KMS-11 (cell line): Measurements from ENCODE around the gene SLC2A4RG.

Experiments used
- H2AFZ ChIP-seq: fragments of 200-600 bp; sonication (generic); 2 replicates; pipeline ENCODE4 v1.6.1; 2016; ENCODE audit warnings: antibody characterized with exemption, mixed run types, low read depth
- H3K27ac ChIP-seq: fragments of 200-600 bp; sonication (generic); 2 replicates; pipeline ENCODE4 v1.6.1; 2016; ENCODE audit warnings: mild to moderate bottlenecking, mixed run types
- H3K27me3 ChIP-seq: fragments of 200-600 bp; sonication (generic); 2 replicates; pipeline ENCODE4 v1.6.1; 2017; ENCODE audit warnings: mild to moderate bottlenecking, low read depth, mixed run types, moderate library complexity; ENCODE audit not compliant: insufficient read depth
- H3K36me3 ChIP-seq: fragments of 200-600 bp; sonication (generic); 2 replicates; pipeline ENCODE4 v1.6.1; 2017; ENCODE audit warnings: mild to moderate bottlenecking, mixed run types; ENCODE audit not compliant: insufficient read depth
- H3K4me1 ChIP-seq: fragments of 200-600 bp; sonication (generic); 2 replicates; pipeline ENCODE4 v1.6.1; 2016; ENCODE audit warnings: mild to moderate bottlenecking, low read depth, mixed run types; ENCODE audit not compliant: poor library complexity, severe bottlenecking
- H3K4me2 ChIP-seq: fragments of 200-600 bp; sonication (generic); 2 replicates; pipeline ENCODE4 v1.7.0; 2016; ENCODE audit warnings: mild to moderate bottlenecking, mixed run types
- H3K4me3 ChIP-seq: fragments of 200-600 bp; sonication (generic); IDR thresholded peaks from 2 replicates; pipeline ENCODE4 v1.6.1; 2017; ENCODE audit warnings: low read depth, low read length, mixed read lengths; ENCODE audit not compliant: insufficient read depth
- H3K79me2 ChIP-seq: fragments of 200-600 bp; sonication (generic); 2 replicates; pipeline ENCODE4 v1.6.1; 2016; ENCODE audit warnings: low read depth, mixed run types; ENCODE audit not compliant: insufficient read depth
- H3K9ac ChIP-seq: fragments of 200-600 bp; sonication (generic); 2 replicates; pipeline ENCODE4 v1.6.1; 2016; ENCODE audit warnings: mild to moderate bottlenecking, mixed run types
- H4K20me1 ChIP-seq: fragments of 200-600 bp; sonication (generic); 2 replicates; pipeline ENCODE4 v1.6.1; 2016; ENCODE audit warnings: mild to moderate bottlenecking, mixed run types; ENCODE audit not compliant: insufficient read depth
- CTCF ChIP-seq: fragments of 200-600 bp; sonication (generic); conservative IDR thresholded peaks from 2 replicates; pipeline ENCODE4 v1.6.1; 2017; ENCODE audit warnings: low read depth, mild to moderate bottlenecking, antibody characterized with exemption, low read length, moderate library complexity, mixed read lengths

SLC2A4RG gene

GRCh38 chr20:63758152-63758551 is 18.6 kb downstream of the SLC2A4RG start:
- Histone ChIP-seq H3K4me3 (no peak overlapping the region), H3K27ac (no peak overlapping the region), H3K4me2 (no peak overlapping the region), H3K9ac (no peak overlapping the region), H4K20me1 (no peaks in the 10 kb centered on the region), H2AFZ (no peak overlapping the region), H3K4me1 (no peaks in the 10 kb centered on the region), H3K79me2 (no peaks in the 10 kb centered on the region), H3K27me3 (peaks cover 92% of the 10 kb centered on the region), H3K36me3 (no peaks in the 10 kb centered on the region)
- TF ChIP-seq CTCF = no peak

DNA sequence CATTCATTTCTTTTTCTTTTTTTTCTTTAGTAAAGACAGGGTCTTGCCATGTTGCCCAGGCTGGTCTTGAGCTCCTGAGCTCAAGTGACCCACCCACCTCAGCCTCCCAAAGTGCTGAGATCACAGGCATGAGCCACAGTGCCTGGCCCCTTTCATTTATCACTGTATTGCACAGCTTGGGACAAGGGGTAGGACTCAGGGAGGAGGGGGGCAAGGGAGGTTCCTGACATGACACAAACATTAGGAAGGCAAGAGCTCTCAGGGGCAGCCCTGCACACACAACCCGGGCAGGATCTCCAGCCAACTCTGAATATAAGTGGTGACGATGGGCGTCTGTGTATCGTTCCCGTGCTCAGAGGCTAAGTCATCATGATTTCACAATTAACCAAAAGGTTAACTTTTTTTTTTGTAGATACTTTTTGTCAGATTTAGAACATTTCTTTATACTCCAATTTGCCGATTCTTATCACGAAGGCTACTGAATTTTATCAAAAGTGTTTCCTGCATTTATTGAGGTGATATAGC is 19.9 kb downstream of the SLC2A4RG start:
- no peaks in the 10 kb centered on the region for H3K4me1 ChIP-seq
- TF ChIP-seq CTCF = no peak

DNA sequence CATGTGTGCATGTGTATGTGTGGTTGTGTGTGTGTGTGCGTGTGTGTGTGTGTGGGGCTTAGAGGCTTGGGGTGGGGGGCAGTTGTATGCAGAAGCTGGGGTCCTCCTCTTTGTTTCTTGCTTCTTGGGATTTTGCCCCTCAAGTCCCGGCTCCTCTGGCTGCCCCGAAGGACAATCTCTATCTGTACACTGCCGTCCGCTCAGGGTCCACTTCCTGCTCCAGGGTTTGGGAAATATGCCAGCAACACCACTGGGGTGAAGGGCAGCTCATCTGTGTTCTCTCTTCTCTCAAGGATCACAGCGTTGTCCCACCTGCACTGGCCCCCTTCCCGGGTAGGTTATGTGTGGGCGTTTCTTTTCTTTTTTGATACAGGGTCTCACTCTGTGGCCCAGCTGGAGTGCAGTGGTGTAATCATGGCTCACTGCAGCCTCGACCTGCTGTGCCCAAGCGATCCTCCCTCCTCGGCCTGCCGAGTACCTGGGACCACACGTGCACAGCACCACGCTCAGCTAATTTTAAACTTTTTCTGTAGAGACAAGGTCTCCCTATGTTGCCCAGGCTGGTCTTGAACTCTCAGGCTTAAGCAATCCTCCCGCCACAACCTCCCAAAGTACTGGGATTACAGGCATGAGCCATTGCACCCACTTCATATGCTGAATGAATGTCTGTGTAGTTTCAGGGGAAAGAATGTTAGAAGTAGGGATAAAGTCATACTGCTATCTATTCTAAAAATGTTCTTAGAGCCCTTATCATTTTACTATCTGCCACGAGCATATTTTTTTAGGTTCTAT is 25.7 kb downstream of the SLC2A4RG start:
- no peak overlapping the region for H3K9ac ChIP-seq
- no peaks in the 10 kb centered on the region for H3K4me1 ChIP-seq
- H3K4me3 ChIP-seq = no peak overlapping the region
- H3K27me3 ChIP-seq = peaks cover 99% of the 10 kb centered on the region
- H3K27ac ChIP-seq = no peak overlapping the region
- H3K36me3 ChIP-seq = no peaks in the 10 kb centered on the region
- no peak overlapping the region for H3K4me2 ChIP-seq
- no peak for TF ChIP-seq CTCF
- no peak overlapping the region for H2AFZ ChIP-seq
- no peaks in the 10 kb centered on the region for H4K20me1 ChIP-seq
- no peaks in the 10 kb centered on the region for H3K79me2 ChIP-seq

More for the DNA sequence above, 19.9 kb downstream of the SLC2A4RG start:
- no peaks in the 10 kb centered on the region for H4K20me1 ChIP-seq
- no peak overlapping the region for H3K9ac ChIP-seq
- no peak overlapping the region for H3K4me3 ChIP-seq
- no peak overlapping the region for H3K4me2 ChIP-seq
- no peaks in the 10 kb centered on the region for H3K36me3 ChIP-seq
- peaks cover 95% of the 10 kb centered on the region for H3K27me3 ChIP-seq
- H3K79me2 ChIP-seq = no peaks in the 10 kb centered on the region
- no peak overlapping the region for H2AFZ ChIP-seq
- H3K27ac ChIP-seq = no peak overlapping the region

DNA sequence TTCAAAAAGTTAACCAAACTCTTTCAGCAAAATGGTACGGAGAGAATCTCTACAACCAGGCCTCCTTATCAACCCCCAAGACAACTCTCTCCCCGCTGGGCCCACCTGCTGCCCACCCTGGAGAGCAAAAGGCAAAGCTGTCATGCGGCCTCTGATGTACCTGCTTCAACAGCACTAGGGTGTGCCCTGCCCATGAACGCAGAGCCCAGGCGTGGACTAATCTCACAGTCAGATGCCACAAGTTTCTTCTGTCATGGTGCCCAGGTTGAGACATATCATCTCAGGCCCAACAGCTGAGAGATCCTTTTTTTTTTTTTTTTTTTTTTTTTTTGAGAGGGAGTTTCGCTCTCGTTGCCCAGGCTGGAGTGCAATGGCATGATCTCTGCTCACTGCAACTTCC is 26.3 kb downstream of the SLC2A4RG start:
- Histone ChIP-seq H3K36me3 (no peaks in the 10 kb centered on the region), H3K4me1 (no peaks in the 10 kb centered on the region), H3K4me3 (no peak overlapping the region), H3K27ac (no peak overlapping the region), H3K79me2 (no peaks in the 10 kb centered on the region), H3K4me2 (no peak overlapping the region), H3K27me3 (peaks cover 99% of the 10 kb centered on the region), H2AFZ (no peak overlapping the region), H3K9ac (no peak overlapping the region), H4K20me1 (no peaks in the 10 kb centered on the region)
- TF ChIP-seq CTCF = no peak
